Adipocyte (in vitro differentiated cells): ENCODE measurements around the gene LUC7L2.
A peak's percentile ranks its signal among the peaks of the same experiment; 100 is the strongest.
"Not testable (repeated sequence)": the region's sequence is repeated elsewhere in the genome, so short reads cannot be mapped to it uniquely, and the experiment has no call there.

ENCODE experiments used
- DNase-seq: peaks from one replicate; pipeline ENCODE4 v3.0.0-alpha.2; 2015; ENCODE audit warnings: low read depth
- H3K27me3 ChIP-seq: replicated peaks from 2 replicates; pipeline ENCODE4 v1.7.0; 2013; ENCODE audit warnings: mild to moderate bottlenecking, low read length, moderate library complexity; ENCODE audit not compliant: control insufficient read depth, insufficient read depth
- H3K36me3 ChIP-seq: 2 replicates; pipeline ENCODE4 v1.7.0; 2013; ENCODE audit warnings: low read length, mild to moderate bottlenecking, moderate library complexity; ENCODE audit not compliant: control insufficient read depth, insufficient read depth, severe bottlenecking
- H3K4me1 ChIP-seq: 2 replicates; pipeline ENCODE4 v1.7.0; 2013; ENCODE audit warnings: mild to moderate bottlenecking, low read length, moderate library complexity; ENCODE audit not compliant: control insufficient read depth, insufficient read depth
- H3K4me3 ChIP-seq: 2 replicates; pipeline ENCODE4 v1.7.0; 2013; ENCODE audit warnings: mild to moderate bottlenecking, low read length, moderate library complexity
- H3K9ac ChIP-seq: 2 replicates; pipeline ENCODE4 v1.7.0; 2013; ENCODE audit warnings: mild to moderate bottlenecking, low read length, moderate library complexity
- H3K9me3 ChIP-seq: 2 replicates; pipeline ENCODE4 v1.7.0; 2013; ENCODE audit warnings: mild to moderate bottlenecking, low read length, moderate library complexity; ENCODE audit not compliant: control insufficient read depth

Gene LUC7L2

DNA sequence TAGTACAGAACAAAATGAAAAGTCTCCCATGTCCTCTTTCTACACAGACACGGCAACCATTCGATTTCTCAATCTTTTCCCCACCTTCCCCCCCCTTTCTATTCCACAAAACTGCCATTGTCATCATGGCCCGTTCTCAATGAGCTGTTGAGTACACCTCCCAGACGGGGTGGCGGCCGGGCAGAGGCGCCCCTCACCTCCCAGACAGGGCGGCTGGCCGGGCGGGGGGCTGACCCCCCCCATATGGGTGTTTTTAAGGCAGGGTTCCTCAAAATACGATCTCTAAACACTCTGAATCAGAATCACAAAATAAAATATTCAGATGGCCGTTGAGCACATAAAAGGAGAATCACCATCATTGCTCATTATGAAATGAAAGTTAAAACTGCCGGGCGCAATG lies 70.0 kb downstream of the LUC7L2 start:
- peaks cover 26% of the 10 kb centered on the region for H3K36me3 ChIP-seq
- H3K9ac ChIP-seq, H3K4me1 ChIP-seq, H3K4me3 ChIP-seq, DNase-seq, H3K27me3 ChIP-seq, H3K9me3 ChIP-seq: not testable (repeated sequence)

DNA sequence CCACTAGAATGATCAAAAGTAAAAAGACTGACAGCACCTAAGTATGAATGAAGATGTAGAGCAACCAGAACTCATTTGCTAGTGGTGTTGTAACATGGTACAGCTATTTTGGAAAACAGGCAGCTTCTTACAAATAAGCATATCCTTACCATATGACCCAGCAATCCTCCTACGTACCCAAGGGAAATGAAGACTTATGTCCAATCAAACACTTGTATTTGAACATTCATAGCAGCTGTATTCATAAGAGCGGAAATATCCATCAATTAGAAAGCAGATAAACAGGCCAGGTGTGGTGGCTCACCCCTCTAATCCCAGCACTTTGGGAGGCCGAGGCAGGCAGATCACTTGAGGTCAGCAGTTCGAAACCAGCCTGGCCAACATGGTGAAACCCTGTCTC lies 70.7 kb downstream of the LUC7L2 start:
- peaks cover 7% of the 10 kb centered on the region for H3K4me1 ChIP-seq
- H3K9ac ChIP-seq: no peak overlapping the region
- no peaks in the 10 kb centered on the region for H3K27me3 ChIP-seq
- DNase-seq: no peak
- no peaks in the 10 kb centered on the region for H3K9me3 ChIP-seq
- peaks cover 25% of the 10 kb centered on the region for H3K36me3 ChIP-seq
- no peak overlapping the region for H3K4me3 ChIP-seq

DNA sequence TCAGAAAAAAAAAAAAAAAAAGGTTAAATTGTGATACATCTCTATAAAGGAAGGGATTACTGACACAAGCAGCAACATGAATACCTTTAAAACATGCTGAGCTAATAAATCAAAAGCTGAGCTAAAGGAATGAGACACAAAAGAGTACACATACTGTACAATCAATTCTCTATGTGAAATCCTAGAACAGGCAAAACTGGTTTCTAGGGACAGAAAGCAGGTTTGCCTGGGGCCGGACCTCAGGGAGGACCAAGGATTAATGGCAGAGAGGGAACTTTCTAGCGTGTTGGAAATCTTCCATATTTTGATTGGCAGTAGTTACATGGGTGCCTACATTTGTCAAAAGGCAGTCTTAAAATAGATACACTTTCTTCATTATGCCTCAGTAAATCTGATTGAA lies 71.3 kb downstream of the LUC7L2 start:
- DNase-seq: no peak
- Histone ChIP-seq H3K4me1 (peaks cover 7% of the 10 kb centered on the region), H3K9me3 (no peaks in the 10 kb centered on the region)

DNA sequence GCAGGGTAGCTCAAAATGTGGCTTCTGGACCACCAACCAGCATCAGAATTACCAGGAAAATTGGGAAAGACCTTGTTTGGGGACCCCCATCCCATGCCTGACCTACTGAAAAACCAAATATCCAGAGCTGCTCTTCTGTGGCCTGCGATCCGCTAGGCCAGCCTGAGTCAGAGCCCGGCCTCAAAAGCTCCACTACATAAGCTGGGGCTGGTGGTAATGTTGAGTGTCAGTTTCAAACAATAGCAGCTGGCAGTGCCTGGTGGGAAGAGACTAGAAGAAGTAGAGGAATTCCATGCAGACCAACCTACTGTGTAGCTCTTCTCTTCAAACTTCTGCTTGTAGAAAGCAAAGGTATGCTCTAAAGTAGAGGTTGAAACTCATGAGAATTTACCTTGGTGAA lies 71.8 kb downstream of the LUC7L2 start:
- Histone ChIP-seq H3K4me1 (peaks cover 7% of the 10 kb centered on the region), H3K36me3 (peaks cover 24% of the 10 kb centered on the region), H3K9me3 (no peaks in the 10 kb centered on the region), H3K9ac (no peak overlapping the region), H3K27me3 (no peaks in the 10 kb centered on the region), H3K4me3 (no peak overlapping the region)
- no peak for DNase-seq

More for the DNA sequence above, 71.3 kb downstream of the LUC7L2 start:
- Histone ChIP-seq H3K27me3 (no peaks in the 10 kb centered on the region), H3K9ac (no peak overlapping the region), H3K36me3 (peaks cover 20% of the 10 kb centered on the region), H3K4me3 (no peak overlapping the region)

DNA sequence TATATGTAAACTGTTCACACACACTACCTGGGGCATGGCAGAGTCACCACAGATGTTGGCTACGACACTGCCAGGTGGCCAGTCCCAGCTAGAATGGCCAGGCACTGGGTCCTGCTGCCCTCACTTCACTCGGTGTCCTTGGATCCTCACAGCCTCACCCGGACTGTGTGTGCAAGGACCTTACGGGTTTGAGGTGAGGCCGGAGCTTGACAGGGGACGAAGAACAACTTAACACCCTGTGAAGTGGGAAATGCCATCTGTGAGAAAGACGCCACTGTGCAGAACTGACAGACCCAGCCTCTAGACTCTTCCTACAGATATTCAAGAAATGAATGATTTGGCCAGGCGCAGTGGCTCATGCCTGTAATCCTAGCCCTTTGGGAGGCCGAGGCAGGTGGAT lies 77.1 kb downstream of the LUC7L2 start:
- H3K9ac ChIP-seq: no peak overlapping the region
- no peak for DNase-seq
- H3K36me3 ChIP-seq: peaks cover 4% of the 10 kb centered on the region
- H3K4me1 ChIP-seq: peaks cover 7% of the 10 kb centered on the region
- H3K27me3 ChIP-seq: no peaks in the 10 kb centered on the region
- H3K9me3 ChIP-seq: no peaks in the 10 kb centered on the region
- no peak overlapping the region for H3K4me3 ChIP-seq

DNA sequence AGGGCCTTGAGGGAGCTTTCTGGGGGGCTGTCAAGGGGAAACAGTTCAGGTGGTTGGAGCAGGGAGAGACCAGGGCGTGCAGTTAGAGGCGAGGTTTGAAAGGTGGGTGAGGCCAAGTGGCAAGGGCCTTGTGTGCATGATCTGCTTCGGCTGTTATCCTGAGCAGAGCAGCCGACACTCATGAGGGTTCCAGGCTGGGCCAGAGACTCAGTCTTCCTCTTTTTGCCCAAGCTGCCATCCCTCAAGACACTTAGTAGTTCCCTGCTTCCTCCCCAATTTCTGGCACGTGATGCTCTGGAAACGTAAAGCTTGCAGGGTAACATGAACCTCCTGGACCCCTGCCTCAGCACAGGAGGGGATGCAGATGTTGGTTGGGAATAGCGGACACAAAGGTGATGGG lies 79.7 kb downstream of the LUC7L2 start:
- Histone ChIP-seq H3K4me3 (no peak overlapping the region), H3K27me3 (no peaks in the 10 kb centered on the region), H3K9ac (no peak overlapping the region), H3K36me3 (peaks cover 4% of the 10 kb centered on the region), H3K9me3 (no peaks in the 10 kb centered on the region), H3K4me1 (peaks cover under 1% of the 10 kb centered on the region)
- DNase-seq: no peak

DNA sequence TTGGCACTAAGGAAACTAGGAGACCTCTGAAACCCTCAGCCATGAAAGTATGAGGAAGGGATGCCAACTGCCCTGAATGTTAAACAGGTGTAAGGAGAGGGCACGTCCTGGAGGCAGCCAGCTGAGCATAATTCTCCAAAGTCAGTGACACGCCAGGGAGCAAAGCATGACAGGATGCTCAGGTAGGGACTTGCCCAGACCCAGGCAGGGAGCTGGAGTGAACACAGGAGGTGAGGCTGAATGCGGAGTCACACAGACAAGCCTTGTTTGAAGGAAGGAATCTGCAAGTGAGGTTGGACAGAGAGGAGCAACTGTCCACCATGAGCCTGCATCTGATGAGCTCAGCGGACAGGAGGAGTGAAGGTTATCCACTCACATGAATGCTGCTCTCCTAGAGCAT lies 82.3 kb downstream of the LUC7L2 start:
- DNase-seq: no peak
- H3K9me3 ChIP-seq: no peaks in the 10 kb centered on the region
- H3K27me3 ChIP-seq: no peaks in the 10 kb centered on the region
- H3K36me3 ChIP-seq: no peaks in the 10 kb centered on the region
- H3K4me1 ChIP-seq: no peaks in the 10 kb centered on the region
- H3K9ac ChIP-seq: no peak overlapping the region
- H3K4me3 ChIP-seq: no peak overlapping the region

DNA sequence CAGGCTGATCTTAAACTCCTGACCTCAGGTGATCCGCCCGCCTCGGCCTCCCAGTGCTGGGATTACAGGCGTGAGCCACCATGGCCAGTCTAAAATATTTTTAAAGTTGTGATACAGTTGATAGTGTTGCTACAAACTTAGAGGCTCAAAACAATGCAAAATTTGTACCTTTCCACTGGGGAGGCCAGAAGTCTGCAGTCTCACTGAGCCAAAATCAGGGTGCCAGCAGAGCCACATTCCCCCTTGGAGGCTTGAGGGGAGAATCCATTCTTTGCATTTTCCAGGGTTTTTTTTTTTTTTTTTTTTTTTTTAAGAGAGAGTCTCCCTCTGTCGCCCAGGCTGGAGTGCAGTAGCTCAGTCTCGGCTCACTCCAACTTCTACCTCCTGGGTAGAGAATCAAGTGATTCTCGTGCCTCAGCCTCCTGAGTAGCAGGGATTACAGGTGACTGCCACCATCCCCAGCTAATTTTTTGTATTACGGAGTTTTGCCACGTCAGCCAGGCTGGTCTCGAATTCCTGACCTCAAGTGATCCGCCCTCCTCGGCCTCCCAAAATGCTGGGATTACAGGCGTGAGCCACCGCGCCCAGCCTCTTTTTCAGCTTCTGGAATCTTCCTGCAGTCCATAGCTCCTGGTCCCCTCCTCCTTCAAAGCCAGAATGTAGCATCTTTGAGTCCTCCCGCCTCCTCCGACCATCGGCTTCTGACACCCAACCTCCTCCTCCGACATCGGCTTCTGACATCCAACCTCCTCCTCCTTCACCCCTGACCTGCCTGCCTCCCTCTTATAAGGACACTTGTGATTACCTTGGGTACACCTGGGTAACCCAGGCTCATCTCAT lies 86.6 kb downstream of the LUC7L2 start:
- no peaks in the 10 kb centered on the region for H3K36me3 ChIP-seq
- H3K9me3 ChIP-seq: no peaks in the 10 kb centered on the region
- no peaks in the 10 kb centered on the region for H3K27me3 ChIP-seq
- DNase-seq: no peak
- no peak overlapping the region for H3K4me3 ChIP-seq
- H3K4me1 ChIP-seq: no peaks in the 10 kb centered on the region
- H3K9ac ChIP-seq: no peak overlapping the region

DNA sequence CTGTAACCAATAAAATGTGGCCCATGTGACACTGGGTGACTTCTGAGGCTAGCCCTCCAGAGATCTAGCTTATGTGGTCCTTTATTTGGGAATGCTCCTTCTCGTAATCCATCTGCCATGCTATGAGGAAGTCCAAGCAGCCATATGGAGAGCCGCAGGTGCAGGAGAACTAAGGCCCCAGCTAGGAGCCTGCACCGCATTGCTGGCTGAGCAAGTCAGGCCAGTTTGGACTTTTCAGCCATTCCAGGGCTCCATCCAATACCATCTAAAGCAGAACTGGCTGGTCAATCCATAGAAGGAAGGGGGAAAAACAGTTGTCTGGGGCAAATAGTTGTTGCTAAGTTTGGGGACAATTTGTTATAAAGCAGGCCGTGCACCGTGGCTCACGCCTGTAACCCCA lies 91.2 kb downstream of the LUC7L2 start:
- H3K4me3 ChIP-seq: no peak overlapping the region
- DNase-seq: no peak
- no peak overlapping the region for H3K9ac ChIP-seq
- H3K36me3 ChIP-seq: no peaks in the 10 kb centered on the region
- H3K9me3 ChIP-seq: no peaks in the 10 kb centered on the region
- no peaks in the 10 kb centered on the region for H3K4me1 ChIP-seq
- no peaks in the 10 kb centered on the region for H3K27me3 ChIP-seq

DNA sequence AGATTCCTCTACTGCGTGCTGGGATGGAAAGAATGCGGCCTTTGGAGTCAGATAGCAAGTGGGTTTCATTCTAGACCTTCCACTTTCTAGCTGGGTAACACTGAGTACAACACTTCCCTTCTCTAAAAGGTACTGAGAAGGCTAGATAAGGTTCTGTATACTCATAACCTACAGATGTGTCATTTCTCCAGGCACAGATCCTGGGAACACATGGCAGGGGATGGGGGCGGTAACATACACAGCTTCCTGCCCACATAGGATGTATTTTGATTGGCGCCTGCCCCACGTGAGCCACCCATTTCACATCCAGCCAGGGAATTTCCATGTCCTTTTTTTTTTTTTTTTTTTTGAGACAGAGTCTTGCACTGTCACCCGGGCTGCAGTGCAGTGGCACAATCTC lies 91.9 kb downstream of the LUC7L2 start:
- H3K9me3 ChIP-seq: no peaks in the 10 kb centered on the region
- no peaks in the 10 kb centered on the region for H3K36me3 ChIP-seq
- H3K9ac ChIP-seq: no peak overlapping the region
- no peaks in the 10 kb centered on the region for H3K27me3 ChIP-seq
- no peaks in the 10 kb centered on the region for H3K4me1 ChIP-seq
- no peak overlapping the region for H3K4me3 ChIP-seq
- peak; percentile 10 for DNase-seq

DNA sequence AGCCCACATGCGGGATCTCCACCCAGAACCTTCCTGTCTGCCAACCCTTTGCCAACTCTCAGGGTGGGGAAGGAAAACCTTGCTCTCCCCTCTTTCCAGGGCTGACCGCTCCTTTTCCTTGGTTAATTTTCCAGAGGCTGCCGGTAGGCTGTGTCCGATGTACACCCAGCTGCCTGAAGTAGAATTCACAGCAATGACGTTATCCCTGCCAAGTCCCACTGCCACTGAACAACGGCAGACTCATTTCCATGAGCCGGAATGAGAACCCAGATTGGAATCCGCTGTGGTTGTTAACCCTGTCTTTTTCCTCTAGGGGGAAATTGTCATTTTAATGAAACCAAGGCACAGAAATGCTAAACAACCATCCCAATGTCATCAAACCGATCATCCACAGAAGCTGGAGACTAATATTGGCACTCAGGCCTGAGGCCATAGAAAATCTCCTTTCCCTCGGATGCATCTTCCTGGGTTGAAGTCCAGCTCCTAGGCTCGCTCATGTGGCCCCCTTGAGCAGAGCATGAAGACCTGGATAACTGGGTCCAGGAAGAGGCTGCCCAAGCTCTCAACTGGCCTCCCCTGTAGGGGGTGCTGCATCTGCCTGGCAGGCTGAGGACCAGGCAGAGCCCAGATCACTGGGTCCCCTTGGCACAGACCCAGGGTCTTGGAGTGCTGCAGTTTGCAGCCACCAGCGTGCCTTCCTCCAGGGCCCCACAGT lies 93.4 kb downstream of the LUC7L2 start:
- peak; percentile 41 for DNase-seq
- Histone ChIP-seq H3K4me1 (peaks cover 4% of the 10 kb centered on the region), H3K36me3 (no peaks in the 10 kb centered on the region), H3K27me3 (no peaks in the 10 kb centered on the region), H3K9me3 (no peaks in the 10 kb centered on the region), H3K4me3 (no peak overlapping the region), H3K9ac (no peak overlapping the region)
